ENCODE data around the gene ZNF205.

ZNF205 gene

DNA sequence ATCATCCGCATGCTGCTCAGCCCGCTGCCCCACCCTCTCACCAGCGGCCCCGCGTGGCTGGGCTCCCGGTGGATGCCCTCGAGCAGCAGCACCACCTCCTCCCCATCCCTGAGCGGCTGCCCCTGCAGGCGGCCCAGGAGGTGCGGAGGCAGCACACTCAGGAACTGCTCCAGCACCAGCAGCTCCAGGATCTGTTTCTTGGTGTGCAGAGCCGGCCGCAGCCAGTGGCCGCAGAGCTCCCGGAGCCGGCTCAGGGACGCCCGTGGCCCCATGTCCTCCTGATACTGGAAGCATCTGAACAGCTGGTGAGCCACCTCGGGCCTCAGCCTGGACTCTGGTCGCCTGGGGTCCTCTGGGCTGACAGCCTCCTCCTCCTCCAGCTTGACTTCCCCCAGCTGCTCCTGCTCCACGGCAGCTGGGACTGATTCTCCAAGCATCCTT, 19.9 kb upstream of the ZNF205 start:
- no peak for DNase-seq (ENCODE audit: low read depth in 2 of 2)
- no peak overlapping the region for H3K4me3 ChIP-seq (replicated peaks in 1 of 2; ENCODE audit: low read depth in 2 of 2, low read length in 2 of 2)
- TF ChIP-seq, protein P1, sequence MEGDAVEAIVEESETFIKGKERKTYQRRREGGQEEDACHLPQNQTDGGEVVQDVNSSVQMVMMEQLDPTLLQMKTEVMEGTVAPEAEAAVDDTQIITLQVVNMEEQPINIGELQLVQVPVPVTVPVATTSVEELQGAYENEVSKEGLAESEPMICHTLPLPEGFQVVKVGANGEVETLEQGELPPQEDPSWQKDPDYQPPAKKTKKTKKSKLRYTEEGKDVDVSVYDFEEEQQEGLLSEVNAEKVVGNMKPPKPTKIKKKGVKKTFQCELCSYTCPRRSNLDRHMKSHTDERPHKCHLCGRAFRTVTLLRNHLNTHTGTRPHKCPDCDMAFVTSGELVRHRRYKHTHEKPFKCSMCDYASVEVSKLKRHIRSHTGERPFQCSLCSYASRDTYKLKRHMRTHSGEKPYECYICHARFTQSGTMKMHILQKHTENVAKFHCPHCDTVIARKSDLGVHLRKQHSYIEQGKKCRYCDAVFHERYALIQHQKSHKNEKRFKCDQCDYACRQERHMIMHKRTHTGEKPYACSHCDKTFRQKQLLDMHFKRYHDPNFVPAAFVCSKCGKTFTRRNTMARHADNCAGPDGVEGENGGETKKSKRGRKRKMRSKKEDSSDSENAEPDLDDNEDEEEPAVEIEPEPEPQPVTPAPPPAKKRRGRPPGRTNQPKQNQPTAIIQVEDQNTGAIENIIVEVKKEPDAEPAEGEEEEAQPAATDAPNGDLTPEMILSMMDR (IDR thresholded peaks at IDR 0.05; ENCODE audit: low read depth, low read length), result no peak

DNA sequence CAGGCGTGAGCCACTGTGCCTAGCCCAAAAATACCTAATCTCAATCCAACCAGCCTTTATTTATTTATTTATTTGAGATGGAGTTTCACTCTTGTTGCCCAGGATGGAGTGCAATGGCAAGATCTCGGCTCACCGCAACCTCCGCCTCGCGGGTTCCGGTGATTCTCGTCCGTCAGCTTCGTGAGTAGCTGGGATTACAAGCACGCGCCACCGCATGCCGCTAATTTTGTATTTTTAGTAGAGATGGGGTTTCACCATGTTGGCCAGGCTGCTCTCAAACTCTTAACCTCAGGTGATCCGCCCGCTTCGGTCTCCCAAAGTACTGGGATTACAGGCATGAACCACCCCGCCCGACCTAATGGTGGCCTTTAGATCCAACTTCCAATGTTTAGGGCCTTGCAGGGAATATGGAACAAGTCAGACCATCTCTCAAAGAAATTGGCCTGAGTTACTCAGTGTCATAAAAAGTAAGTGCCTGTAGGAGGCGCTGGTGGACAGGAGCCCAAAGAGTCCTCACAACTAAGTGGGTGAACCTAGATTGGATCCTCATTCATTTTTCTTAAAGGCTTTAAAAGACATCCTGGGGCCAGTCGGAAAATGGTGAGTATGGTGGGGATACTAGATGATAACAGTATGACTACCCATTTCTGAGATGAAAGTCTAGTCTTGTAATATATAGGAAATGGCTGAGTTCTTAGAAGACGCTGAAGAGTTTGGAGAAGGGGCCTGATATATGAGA, 17.9 kb upstream of the ZNF205 start:
- H3K4me3 ChIP-seq (replicated peaks in 1 of 2; ENCODE audit: low read depth in 2 of 2, low read length in 2 of 2), result no peak overlapping the region
- DNase-seq (ENCODE audit: low read depth in 2 of 2), result peak; percentile 62 to 69
- TF ChIP-seq, protein P1 (IDR thresholded peaks at IDR 0.05; ENCODE audit: low read depth, low read length), result peak; percentile 75

DNA sequence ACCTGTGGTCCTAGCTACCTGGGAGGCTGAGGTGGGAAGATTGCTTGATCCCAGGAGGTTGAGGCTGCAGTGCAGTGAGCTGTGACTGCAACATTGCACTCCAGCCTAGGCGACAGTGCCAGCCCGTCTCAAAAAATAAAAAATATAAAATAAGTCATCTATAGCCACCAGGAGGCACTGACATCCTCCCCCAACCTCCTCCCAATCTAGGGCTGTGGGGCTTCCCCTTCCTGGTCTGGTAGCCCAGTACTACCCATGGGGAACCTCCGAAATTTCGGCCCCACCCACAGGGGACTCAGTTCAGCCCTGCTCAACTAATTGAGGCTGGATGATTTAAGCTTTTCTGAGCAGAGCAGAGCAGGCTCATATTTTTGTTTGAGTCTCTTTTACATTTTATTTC, 16.5 kb upstream of the ZNF205 start:
- H3K4me3 ChIP-seq (replicated peaks in 1 of 2; ENCODE audit: low read depth in 2 of 2, low read length in 2 of 2), result no peak overlapping the region
- peak in 1 of 2 donors; percentile 31 for DNase-seq (ENCODE audit: low read depth in 2 of 2)
- TF ChIP-seq, protein P1 (IDR thresholded peaks at IDR 0.05; ENCODE audit: low read depth, low read length), result peak; percentile 39

DNA sequence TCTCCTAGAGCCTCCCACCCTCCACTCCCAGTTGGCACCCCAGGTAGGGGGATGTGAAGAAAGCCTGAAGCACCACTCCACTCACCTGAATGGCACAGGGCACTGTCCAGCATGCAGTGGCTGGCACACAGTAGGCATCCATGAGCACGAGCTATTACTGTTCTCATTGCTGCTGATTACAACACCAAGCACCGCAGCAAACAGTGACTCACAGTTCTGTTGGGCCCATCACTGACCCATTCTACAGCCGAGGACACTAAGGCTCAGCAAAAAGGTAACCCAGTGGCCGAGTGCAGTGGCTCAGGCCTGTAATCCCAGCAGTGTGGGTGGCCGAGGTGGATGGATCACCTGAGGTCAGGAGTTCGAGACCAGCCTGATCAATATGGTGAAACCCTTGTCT, 16.0 kb upstream of the ZNF205 start:
- H3K4me3 ChIP-seq (replicated peaks in 1 of 2; ENCODE audit: low read depth in 2 of 2, low read length in 2 of 2), result no peak overlapping the region
- TF ChIP-seq, protein P1 (IDR thresholded peaks at IDR 0.05; ENCODE audit: low read depth, low read length), result no peak
- no peak for DNase-seq (ENCODE audit: low read depth in 2 of 2)

DNA sequence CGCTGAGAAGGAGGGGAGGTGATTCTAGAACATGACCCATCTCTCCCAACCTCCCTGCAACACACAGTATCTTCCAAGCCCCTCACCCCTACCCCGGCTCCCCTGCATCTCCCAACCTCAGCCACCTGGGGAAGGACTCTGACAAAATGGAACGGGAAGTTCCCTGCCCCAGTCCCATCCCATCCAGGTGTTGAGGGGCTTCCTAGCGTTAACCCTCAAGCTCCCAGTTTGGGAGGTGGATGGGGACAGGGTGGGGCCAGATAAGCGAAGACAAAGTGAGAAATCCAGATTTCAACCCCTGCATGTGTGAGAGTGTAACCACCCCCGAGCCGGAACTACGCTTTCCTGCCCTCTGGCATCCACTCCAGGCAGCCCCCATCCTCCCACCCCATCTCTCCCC, 15.1 kb upstream of the ZNF205 start:
- no peak for DNase-seq (ENCODE audit: low read depth in 2 of 2)
- H3K4me3 ChIP-seq (replicated peaks in 1 of 2; ENCODE audit: low read depth in 2 of 2, low read length in 2 of 2), result no peak overlapping the region
- TF ChIP-seq, protein P1 (IDR thresholded peaks at IDR 0.05; ENCODE audit: low read depth, low read length), result no peak

DNA sequence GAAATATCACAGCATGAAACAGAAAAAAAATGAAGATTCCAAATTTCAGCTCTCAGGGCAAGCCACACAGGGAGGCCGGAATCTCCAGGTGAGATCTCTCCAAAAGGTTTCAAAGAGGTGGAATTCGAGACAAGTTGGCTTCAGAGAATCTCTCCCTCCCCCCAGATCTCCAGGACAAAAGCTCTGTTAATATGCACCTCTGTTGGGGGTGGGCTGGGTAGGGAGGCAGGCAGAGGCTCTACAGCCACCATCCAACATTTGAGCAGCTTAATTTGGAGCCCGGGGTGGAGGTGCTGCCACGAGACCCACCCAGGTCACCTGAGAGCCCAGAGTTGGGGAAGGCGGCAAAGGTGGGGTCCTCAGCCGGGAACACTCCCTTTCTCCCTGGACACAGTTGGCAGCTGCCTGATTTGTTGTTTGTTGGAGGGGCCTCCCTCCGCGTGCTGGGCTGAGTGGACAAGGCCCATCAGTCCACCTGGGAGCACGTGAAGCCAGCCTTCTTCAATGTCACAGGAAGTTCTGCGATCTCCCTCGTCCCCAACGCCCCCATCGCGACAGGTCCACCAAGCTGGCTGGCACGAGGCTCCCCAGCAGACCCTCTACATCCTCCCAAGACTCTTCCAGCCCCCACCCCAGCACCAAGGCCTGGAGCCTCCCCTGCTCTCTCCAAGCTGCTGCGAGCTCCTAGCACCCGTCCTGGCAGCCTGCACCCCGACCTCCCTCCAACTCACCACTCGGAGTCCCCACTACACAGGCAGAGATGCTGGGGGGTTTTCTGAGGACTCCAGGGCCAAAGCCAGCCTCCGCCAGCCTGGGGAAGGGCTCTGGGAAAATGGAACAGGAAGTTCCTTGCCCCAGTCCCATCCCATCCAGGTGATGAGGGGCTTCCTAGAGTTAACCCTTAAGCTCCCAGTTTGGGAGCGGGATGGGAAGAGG, 13.7 kb upstream of the ZNF205 start, which contains the start of gene ZSCAN10:
TSS of gene ZSCAN10 (minus strand) at position 836 of the 936 bp plus-strand sequence. CDS start 6,357 bp downstream, outside the sequence.
- TF ChIP-seq, protein P1 (IDR thresholded peaks at IDR 0.05; ENCODE audit: low read depth, low read length), result no peak
- DNase-seq (ENCODE audit: low read depth in 2 of 2), result no peak
- peak within 1 kb of the TSS; percentile 7 to 13 for H3K4me3 ChIP-seq (replicated peaks in 1 of 2; ENCODE audit: low read depth in 2 of 2, low read length in 2 of 2)

All from cardiac fibroblast (primary cell).